HG03432 (cell line): ENCODE measurements around the gene VIPR2.
"Not testable (repeated sequence)": the region's sequence is repeated elsewhere in the genome, so short reads cannot be mapped to it uniquely, and the experiment has no call there.

Experiments
- ATAC-seq: cut with Tn5 transposase; IDR thresholded peaks from one replicate; pipeline ENCODE4 v1.9.1; 2021; ENCODE audit warnings: mild to moderate bottlenecking, moderate library complexity; ENCODE audit not compliant: unreplicated experiment

Gene VIPR2

DNA sequence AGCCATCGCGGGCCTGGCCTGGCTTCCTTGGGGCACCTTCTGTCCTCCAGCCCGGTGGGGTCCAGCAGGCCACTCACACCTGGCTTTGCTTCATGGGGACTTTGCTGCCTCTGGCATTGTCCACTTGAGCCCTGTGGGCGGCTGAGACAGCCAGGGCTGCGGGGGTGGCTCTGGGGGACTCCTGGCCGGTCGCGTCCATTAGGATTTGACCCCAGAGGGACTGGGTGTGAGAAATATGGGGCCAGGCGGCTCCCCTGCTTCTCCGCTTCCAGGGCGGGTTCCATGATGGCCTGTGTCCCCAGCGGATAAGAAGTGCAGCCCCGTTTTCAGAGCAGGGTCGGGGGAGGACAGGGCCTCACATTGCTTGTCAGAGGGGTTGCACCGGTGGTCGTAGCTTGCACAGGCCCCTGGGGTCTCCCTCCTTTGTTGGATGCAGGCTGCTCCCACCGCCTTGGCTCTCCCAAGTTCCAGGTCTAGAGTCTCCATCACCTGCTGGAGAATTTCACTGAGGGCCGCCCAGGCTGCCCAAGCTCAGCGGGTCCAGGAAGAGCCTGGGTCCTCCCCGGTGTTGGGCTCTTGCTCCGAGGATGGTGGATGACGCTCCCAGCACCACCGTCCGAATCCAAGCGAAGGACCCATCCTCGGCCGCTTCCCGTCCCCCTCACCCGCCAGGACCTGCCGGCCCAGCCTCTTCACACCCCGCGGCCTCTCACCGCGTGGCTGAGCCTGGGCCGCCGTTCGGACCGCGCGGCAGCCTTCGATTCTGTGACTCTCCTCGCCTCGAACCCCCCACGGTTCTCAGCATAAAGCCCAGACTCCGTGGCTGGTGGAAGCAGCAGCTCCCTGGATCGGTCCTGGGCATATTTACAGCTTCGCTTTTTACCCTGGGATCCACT lies 148.2 kb downstream of the VIPR2 start:
- no peak for ATAC-seq

DNA sequence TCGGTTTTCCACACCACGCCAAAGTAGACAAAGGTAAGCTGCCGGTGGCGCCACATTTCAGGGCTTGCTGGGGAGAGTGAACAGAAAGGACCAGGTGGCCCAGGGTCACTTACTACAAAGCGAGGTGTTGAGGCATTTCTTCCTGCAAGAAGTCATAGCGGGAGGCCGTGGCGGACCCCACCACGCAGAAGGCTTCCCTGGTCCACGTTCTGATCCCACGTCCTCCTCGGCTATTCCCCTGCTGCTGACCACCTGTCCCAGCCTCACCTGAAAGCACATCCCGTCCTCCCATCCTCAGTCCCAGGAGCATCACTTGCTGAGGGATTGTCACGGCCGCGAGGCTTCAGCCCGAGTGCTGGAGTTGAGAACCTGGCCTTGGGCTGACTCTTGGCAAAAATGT lies 149.2 kb downstream of the VIPR2 start:
- no peak for ATAC-seq

DNA sequence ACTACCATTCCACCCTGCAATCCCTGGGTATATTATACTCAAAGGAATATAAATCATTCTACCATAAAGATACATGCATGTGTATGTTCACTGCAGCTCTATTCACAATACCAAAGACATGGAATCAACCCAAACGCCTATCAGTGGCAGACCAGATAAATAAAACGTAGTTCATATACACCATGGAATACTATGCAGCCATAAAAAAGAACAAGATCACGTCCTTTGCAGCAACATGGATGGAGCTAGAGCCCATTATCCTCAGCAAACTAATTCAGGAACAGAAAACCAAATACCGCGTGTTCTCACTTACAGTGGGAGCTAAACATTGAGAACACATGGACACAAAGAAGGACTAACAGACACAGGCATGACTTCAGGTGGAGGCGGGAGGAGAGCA lies 150.0 kb downstream of the VIPR2 start:
- no peak for ATAC-seq

DNA sequence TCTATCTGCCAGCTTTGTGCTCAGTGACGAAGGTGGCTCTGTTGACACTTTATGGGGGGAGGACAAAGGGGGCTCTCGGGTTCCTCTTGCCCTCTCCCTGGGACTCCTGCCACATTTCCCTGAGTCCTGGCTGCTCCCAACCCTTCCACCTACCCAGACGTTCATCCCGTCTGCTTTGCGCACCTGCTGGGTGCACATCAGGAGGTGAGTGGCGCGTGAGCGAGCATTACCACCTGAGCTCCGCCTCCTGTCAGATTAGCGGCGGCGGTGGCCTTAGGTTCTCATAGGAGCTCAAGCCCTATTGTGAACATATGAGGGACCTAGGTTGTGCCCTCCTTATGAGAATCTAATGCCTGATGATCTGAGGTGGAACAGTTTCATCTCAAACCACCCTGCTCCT lies 151.1 kb downstream of the VIPR2 start:
- no peak for ATAC-seq

DNA sequence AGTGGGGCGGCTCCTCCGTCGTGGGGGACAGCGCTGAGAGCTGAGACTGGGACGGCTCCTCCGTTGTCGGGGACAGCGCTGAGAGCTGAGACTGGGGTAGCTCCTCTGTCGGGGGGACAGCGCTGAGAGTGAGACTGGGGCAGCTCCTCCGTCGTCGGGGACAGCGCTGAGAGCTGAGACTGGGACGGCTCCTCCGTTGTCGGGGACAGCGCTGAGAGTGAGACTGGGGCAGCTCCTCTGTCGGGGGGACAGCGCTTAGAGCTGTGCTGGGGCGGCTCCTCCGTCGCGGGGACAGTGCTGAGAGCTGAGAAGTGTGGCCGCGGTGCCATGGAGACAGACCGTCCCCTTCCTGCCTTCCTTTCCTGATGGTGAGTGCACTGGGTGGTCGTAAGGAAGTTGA lies 151.9 kb downstream of the VIPR2 start:
- no peak for ATAC-seq

DNA sequence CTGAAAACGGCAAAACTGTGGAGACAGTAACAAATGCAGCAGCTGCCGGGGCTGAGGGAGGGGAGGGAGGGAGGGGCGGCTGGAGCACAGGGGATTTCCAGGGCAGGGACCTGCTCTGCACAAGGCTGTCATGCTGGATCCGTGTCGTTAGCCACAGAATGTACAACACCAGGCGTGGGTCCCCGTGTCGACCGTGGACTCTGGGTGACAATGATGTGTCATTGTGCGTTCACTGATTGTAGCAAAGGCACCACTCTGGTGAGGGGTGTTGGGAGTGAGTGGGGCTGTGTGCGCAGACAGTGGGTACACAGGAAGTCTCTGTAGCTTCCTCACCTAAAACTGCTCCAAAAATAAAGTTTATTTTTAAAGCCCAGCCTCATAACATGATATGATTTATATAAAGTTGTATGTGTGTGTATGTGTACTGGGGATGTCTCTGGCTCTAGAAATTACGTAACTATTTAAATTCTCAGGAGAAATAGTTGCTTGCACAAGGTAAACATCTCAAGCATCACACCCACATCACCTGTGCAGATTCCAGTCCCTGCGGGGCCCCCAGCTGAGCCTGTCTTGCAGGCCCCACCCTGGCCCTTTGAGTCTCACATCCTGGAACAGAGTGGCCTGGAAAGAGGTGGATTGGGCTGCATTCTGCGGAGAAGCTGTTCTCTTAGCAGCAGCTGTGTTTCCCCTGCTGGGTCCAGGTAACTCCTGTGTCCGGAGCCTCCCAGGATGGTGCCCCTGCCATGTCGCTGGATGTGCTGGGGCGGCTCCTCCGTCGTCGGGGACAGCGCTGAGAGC lies 152.6 kb downstream of the VIPR2 start:
- no peak for ATAC-seq

DNA sequence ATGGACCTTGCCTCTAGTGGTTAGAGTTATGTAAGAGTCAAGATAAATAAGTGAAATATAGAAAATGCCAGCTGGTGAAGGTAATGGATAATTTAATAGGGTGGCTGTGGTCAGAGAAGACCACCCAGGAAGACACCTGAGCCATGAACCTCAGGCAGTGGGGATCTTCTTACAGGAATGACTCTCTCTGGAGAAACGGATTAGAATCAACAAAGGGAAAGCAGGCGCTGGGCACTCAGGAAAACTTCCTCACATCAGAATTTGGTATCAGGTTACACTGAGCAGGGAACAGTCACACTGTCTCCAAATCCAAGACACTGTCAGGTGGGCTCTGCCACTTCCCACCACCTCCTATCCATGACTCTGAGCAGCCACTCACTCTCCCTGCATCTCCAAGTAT lies 155.7 kb downstream of the VIPR2 start:
- no peak for ATAC-seq

DNA sequence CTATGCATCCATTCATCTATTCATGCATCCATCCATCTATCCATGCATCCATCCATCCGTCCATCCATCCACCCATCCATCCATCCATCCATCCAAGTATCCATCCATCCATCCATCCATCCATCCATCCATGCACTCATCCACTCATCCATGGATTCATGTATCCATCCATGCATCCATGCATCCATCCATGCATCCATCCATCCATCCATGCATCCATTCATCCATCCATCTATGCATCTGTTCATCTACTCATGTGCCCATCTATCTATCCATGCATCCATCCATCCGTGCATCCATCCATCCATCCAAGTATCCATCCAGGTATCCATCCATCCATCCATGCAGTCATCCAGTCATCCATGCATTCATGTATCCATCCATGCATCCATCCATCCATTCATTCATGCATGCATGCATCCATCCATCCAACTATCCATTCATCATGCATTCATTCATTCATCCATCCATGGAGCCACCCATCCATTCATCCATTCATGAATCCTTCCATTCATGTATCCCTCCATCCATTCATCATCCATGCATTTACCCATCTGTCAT lies 156.3 kb downstream of the VIPR2 start:
- no peak for ATAC-seq

DNA sequence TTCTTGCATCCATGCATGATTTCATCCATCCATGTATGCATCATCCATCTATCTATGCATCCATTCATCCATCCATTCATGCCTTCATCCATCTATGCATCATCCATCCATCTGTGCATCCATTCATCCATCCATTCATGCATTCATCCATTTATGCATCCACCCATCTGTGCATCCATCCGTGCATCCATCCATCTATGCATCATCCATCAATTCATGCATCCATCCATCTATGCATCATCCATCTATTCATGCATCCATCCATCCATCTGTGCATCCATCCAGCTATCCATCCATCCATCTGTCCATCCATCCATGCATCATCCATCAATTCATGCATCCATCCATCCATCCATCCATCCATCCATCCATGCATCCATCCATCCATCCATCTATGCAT lies 157.0 kb downstream of the VIPR2 start:
- ATAC-seq: no peak

DNA sequence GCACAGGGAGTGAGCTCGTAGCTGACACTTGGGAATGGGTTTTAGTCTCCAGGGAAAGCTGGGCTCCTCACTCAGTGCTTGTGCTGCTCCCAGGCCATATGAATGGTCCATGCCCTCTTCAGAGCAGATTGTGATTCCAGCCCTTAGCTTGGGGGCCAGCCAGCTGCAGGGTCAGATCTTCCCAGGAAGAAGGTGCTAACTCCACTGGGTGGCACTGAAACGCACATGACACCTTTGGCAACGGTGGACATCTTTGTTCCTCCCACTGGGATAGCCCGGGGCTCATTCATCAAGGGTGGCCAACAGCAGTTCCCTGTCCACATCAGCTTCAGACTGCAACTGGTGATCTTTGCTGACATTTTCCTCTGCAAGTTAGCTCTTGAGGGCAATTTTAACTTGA lies 159.1 kb downstream of the VIPR2 start:
- no peak for ATAC-seq

DNA sequence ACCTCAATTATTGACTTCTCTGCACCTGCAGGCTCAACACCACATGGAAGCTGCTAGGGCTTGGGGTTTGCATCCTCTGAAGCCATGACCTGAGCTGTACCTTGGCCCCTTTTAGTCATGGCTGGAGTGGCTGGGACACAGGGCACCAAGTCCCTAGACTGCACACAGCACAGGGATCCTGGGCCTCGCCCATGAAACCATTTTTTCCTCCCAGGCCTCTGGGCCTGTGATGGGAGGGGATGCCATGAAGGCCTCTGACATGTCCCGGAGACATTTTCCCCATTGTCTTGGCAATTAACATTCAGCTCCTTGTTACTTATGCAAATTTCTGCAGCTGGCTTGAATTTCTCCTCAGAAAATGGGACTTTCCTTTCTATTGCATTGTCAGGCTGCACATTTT lies 160.7 kb downstream of the VIPR2 start:
- not testable (repeated sequence) for ATAC-seq

DNA sequence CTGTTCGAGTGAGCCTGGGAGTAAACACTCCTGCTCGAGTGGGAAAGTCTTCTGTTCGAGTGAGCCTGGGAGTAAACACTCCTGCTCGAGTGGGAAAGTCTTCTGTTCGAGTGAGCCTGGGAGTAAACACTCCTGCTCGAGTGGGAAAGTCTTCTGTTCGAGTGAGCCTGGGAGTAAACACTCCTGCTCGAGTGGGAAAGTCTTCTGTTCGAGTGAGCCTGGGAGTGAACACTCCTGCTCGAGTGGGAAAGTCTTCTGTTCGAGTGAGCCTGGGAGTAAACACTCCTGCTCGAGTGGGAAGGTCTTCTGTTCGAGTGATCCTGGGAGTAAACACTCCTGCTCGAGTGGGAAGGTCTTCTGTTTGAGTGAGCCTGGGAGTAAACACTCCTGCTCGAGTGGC lies 162.6 kb downstream of the VIPR2 start:
- not testable (repeated sequence) for ATAC-seq

DNA sequence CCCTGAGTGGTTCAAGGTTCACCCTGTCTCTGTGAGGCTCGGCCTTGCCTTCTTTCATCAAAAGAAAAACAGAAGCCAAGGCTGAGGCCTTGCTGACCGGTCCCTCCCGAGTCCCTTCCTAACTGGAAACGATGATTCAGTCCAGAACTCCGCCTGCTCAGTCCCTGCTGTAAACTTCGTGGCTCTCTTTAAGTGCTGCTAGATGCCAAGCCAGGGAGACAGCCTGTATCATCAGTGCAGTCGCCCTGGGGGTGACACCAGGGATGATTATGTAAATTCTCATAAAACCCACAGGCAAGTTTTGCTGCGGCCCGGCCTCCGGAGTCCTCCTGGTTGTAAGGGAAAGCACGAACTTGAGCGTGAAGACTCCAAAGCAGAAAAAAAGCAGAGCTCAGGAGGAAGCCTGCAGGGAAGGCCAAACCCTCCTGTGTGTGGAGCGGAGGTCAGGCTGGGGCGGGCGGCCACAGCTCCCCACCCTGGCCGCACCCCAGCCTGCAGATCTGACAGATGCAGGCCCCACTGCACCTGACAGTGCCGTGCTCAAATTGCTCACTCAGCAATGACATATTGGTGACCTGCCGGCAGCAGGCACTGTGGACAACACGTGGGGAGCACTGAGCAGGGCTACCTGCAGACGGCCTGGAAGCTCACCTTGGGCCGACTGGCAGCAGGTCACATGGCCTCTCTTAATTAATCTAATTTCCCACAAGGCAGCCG lies 164.9 kb downstream of the VIPR2 start:
- no peak for ATAC-seq

DNA sequence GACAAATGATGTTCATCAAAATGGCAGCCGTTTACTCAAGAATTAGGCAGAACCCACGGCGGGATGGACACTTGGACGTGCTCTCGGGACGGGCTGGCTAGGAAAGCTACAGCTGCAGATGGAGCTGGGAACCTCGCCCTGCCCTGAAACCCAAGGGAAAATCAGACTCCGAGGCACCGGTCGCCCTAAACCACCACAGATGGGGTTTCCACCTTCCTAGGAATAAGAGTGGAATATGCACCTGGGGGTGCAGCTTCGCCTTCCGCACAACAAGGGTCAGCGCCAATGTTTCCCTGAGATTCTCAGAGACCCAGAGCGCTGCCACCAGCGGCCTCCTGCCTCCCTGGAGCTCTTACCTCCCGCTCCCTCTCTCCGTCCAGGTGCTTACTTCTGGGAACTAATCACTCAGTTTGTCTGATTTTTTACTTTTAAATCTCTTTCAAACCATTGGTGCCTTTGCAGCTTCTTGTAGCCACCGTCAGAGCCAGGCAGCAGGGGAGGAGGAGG lies 165.6 kb downstream of the VIPR2 start:
- no peak for ATAC-seq
